GM23248 (cell line): Measurements from ENCODE around the gene EVA1C. TPM values are rescaled to one million over a fixed set of nuclear protein-coding genes. Genes with fewer than 3 reads are reported as not detected.

Experiments
- DNase-seq: peaks from one replicate; pipeline ENCODE4 v3.0.0-alpha.2; 2015
- H2AFZ ChIP-seq: fragments of 200-600 bp; sonication (generic); 2 replicates; pipeline ENCODE4 v1.6.1; 2016; ENCODE audit warnings: antibody characterized with exemption
- H3F3A ChIP-seq: fragments of 200-600 bp; sonication (generic); 2 replicates; pipeline ENCODE4 v1.6.1; 2016; ENCODE audit warnings: mild to moderate bottlenecking, antibody characterized with exemption, mixed run types; ENCODE audit not compliant: insufficient read depth
- H3K27ac ChIP-seq: fragments of 200-600 bp; sonication (generic); 2 replicates; pipeline ENCODE4 v1.5.1; 2016; ENCODE audit warnings: mild to moderate bottlenecking
- H3K27me3 ChIP-seq: fragments of 200-600 bp; sonication (generic); replicated peaks from 2 replicates; pipeline ENCODE4 v1.6.1; 2016; ENCODE audit warnings: mild to moderate bottlenecking; ENCODE audit not compliant: insufficient read depth
- H3K36me3 ChIP-seq: fragments of 200-600 bp; sonication (generic); 2 replicates; pipeline ENCODE4 v1.6.1; 2016; ENCODE audit warnings: low read depth, mild to moderate bottlenecking
- H3K4me1 ChIP-seq: fragments of 200-600 bp; sonication (generic); 2 replicates; pipeline ENCODE4 v1.6.1; 2016; ENCODE audit warnings: mild to moderate bottlenecking; ENCODE audit not compliant: insufficient read depth
- H3K4me2 ChIP-seq: fragments of 200-600 bp; sonication (generic); one replicate; pipeline ENCODE4 v1.6.1; 2016; ENCODE audit warnings: mild to moderate bottlenecking; ENCODE audit not compliant: unreplicated experiment
- H3K4me3 ChIP-seq: fragments of 200-600 bp; sonication (generic); 2 replicates; pipeline ENCODE4 v1.5.1; 2016; ENCODE audit warnings: mild to moderate bottlenecking
- H3K79me2 ChIP-seq: fragments of 200-600 bp; sonication (generic); 2 replicates; pipeline ENCODE4 v1.6.1; 2016; ENCODE audit warnings: mild to moderate bottlenecking; ENCODE audit not compliant: insufficient read depth
- H3K9ac ChIP-seq: fragments of 200-600 bp; sonication (generic); 2 replicates; pipeline ENCODE4 v1.6.1; 2016; ENCODE audit warnings: mild to moderate bottlenecking
- H3K9me2 ChIP-seq: fragments of 200-600 bp; sonication (generic); 2 replicates; pipeline ENCODE4 v1.6.1; 2016; ENCODE audit warnings: mixed run types, mild to moderate bottlenecking, moderate library complexity; ENCODE audit not compliant: insufficient read depth
- H3K9me3 ChIP-seq: fragments of 200-600 bp; sonication (generic); one replicate; pipeline ENCODE4 v1.6.1; 2017; ENCODE audit warnings: low read depth
- H4K20me1 ChIP-seq: fragments of 200-600 bp; sonication (generic); 2 replicates; pipeline ENCODE4 v1.6.0; 2016; ENCODE audit not compliant: insufficient read depth
- EZH2 ChIP-seq: fragments of 200-600 bp; sonication (generic); IDR thresholded peaks from 2 replicates; pipeline ENCODE4 v1.6.1; 2018; ENCODE audit warnings: antibody characterized with exemption, mild to moderate bottlenecking; ENCODE audit not compliant: insufficient read depth, poor library complexity, severe bottlenecking
- EZH2phosphoT487 ChIP-seq: fragments of 200-600 bp; sonication (generic); IDR thresholded peaks from 2 replicates; pipeline ENCODE4 v1.6.1; 2018; ENCODE audit warnings: antibody characterized with exemption, moderate library complexity, mild to moderate bottlenecking, low read depth; ENCODE audit not compliant: insufficient read depth
- WGBS, 2 experiments: methylation state at CpG; one replicate each; pipeline ENCODE4 v1.1.6; 2015 to 2017; ENCODE audit warnings: low lambda C conversion rate in 2 of 2, low coverage in 1 of 2; ENCODE audit errors: missing lambda C conversion rate in 2 of 2; 5-methylcytosine and 5-hydroxymethylcytosine counted together
- in situ Hi-C: fragments of 300-500 bp; cut with MboI; formaldehyde crosslinking; loops from 2 replicates; pipeline ENCODE4 v1.15.0; 2020
- polyA plus RNA-seq: library from polyadenylated mRNA; unstranded; fragments of >200 nt; fragmentation: Nextera tagmentation; extraction: Ambion mirVana; gene quantifications from 2 replicates; pipeline ENCODE4 v1.2.1, GENCODE V29; 2016
- total RNA-seq: library from RNA; depleted of rRNA; stranded (reverse); fragments of >200 nt; shearing (Covaris generic); gene quantifications from 2 replicates; pipeline ENCODE4 v1.2.3, GENCODE V29; 2014

EVA1C gene
- total and polyA plus RNA-seq, 2 experiments from 2014 or later: 1.9 to 2.2 TPM

- Histone ChIP-seq H3K9me2 (no peaks in the 10 kb centered on the region), H3F3A (peaks cover 6% of the 10 kb centered on the region), H2AFZ (no peak overlapping the region), H3K27me3 (no peaks in the 10 kb centered on the region), H3K4me3 (no peak overlapping the region), H3K27ac (no peak overlapping the region), H3K9me3 (no peaks in the 10 kb centered on the region), H4K20me1 (no peaks in the 10 kb centered on the region), H3K79me2 (no peaks in the 10 kb centered on the region), H3K4me2 (no peak overlapping the region), H3K4me1 (peaks cover 10% of the 10 kb centered on the region), H3K9ac (no peak overlapping the region), H3K36me3 (no peaks in the 10 kb centered on the region)
- no peak for DNase-seq
- 97 to 98% methylated on average over 17 of the region's 17 CpGs for WGBS, 2 experiments
- no peak for TF ChIP-seq EZH2phosphoT487
- TF ChIP-seq EZH2: no peak
- in situ Hi-C loops: no loop called here
Observed at GRCh38 chr21:32472890-32473765, 60.6 kb downstream of the EVA1C start.

- Histone ChIP-seq H3K79me2 (no peaks in the 10 kb centered on the region), H3K27me3 (no peaks in the 10 kb centered on the region), H4K20me1 (no peaks in the 10 kb centered on the region), H3K4me2 (no peak overlapping the region), H3F3A (peaks cover 6% of the 10 kb centered on the region), H3K9me2 (no peaks in the 10 kb centered on the region), H3K4me3 (no peak overlapping the region), H3K27ac (no peak overlapping the region), H3K36me3 (no peaks in the 10 kb centered on the region), H3K9me3 (no peaks in the 10 kb centered on the region), H2AFZ (0 out of 2 replicates have a peak overlapping the region, but pooled peaks have one; percentile 62), H3K9ac (no peak overlapping the region), H3K4me1 (peaks cover 13% of the 10 kb centered on the region)
- in situ Hi-C loops: no loop called here
- DNase-seq: no peak
- WGBS, 2 experiments: 90 to 95% methylated on average over 15 of the region's 15 CpGs
- no peak for TF ChIP-seq EZH2
- no peak for TF ChIP-seq EZH2phosphoT487
Observed at GRCh38 chr21:32474179-32475059, 61.9 kb downstream of the EVA1C start.

- TF ChIP-seq EZH2 (no peak), EZH2phosphoT487 (no peak)
- Histone ChIP-seq H3K4me1 (peaks cover 15% of the 10 kb centered on the region), H2AFZ (peak overlapping the region; percentile 62), H4K20me1 (no peaks in the 10 kb centered on the region), H3K9ac (peak overlapping the region; percentile 45), H3K79me2 (no peaks in the 10 kb centered on the region), H3F3A (peaks cover 11% of the 10 kb centered on the region), H3K36me3 (no peaks in the 10 kb centered on the region), H3K9me2 (no peaks in the 10 kb centered on the region), H3K4me3 (peak overlapping the region; percentile 52), H3K27ac (peak overlapping the region; percentile 37), H3K27me3 (no peaks in the 10 kb centered on the region), H3K4me2 (peak overlapping the region; percentile 72), H3K9me3 (no peaks in the 10 kb centered on the region)
- in situ Hi-C loops: no loop called here
- peak; percentile 75 for DNase-seq
- WGBS, 2 experiments: 19 to 22% methylated on average over 9 of the region's 9 CpGs
Observed at GRCh38 chr21:32475162-32475812, 62.8 kb downstream of the EVA1C start.

GRCh38 chr21:32476661-32477423, 64.3 kb downstream of the EVA1C start:
- Histone ChIP-seq H3F3A (peaks cover 11% of the 10 kb centered on the region), H4K20me1 (no peaks in the 10 kb centered on the region), H3K4me2 (no peak overlapping the region), H3K9ac (no peak overlapping the region), H3K27ac (no peak overlapping the region), H2AFZ (no peak overlapping the region), H3K79me2 (no peaks in the 10 kb centered on the region), H3K36me3 (no peaks in the 10 kb centered on the region), H3K9me3 (no peaks in the 10 kb centered on the region), H3K4me1 (peaks cover 15% of the 10 kb centered on the region), H3K9me2 (no peaks in the 10 kb centered on the region), H3K27me3 (no peaks in the 10 kb centered on the region), H3K4me3 (no peak overlapping the region)
- no peak for TF ChIP-seq EZH2phosphoT487
- TF ChIP-seq EZH2: no peak
- WGBS, 2 experiments: 88% methylated on average over 13 of the region's 13 CpGs
- in situ Hi-C loops: no loop called here
- no peak for DNase-seq
